ENCODE data around the gene ANTKMT. TPM values are rescaled to one million over a fixed set of nuclear protein-coding genes. Genes with fewer than 3 reads are reported as not detected.

The ANTKMT gene
- total and polyA plus RNA-seq, 2 of the 4 experiments (the other 2 are of a cell fraction), result 7.3 to 16.2 TPM

- Histone ChIP-seq H3K36me3 (ENCODE audit: control insufficient read depth, insufficient read depth, low read length) (no peaks in the 10 kb centered on the region), H2AFZ (replicated peaks; ENCODE audit: low read length, poor library complexity) (no peak overlapping the region), H3K4ac (ENCODE audit: low read depth, low read length) (no peak overlapping the region), H2BK5ac (ENCODE audit: low read depth, low read length, poor library complexity, severe bottlenecking) (no peak overlapping the region), H3K27me3 (ENCODE audit: control insufficient read depth, insufficient read depth, low read length) (peaks cover 57% of the 10 kb centered on the region), H3K4me1 (ENCODE audit: control insufficient read depth, insufficient read depth, low read length) (peaks cover 5% of the 10 kb centered on the region; the same call in 1 of the 2 replicates), H3K4me3 (ENCODE audit: insufficient read depth, low read depth, low read length) (no peak overlapping the region), H3K9ac (ENCODE audit: low read depth, low read length) (no peak overlapping the region), H2BK120ac (ENCODE audit: low read depth, low read length) (no peak overlapping the region), H3K23ac (ENCODE audit: low read depth, low read length) (no peak overlapping the region), H3K79me1 (ENCODE audit: low read depth in 1 of 2, low read length in 2 of 2) (no peaks in the 10 kb centered on the region), H3K14ac (replicated peaks; ENCODE audit: low read depth, low read length) (no peak overlapping the region), H3K4me2 (ENCODE audit: low read depth, low read length) (no peak overlapping the region), H3K56ac (ENCODE audit: extremely low read depth, insufficient read depth, low read length) (no peak overlapping the region), H2BK15ac (ENCODE audit: low read depth, low read length) (no peak overlapping the region), H3K9me1 (ENCODE audit: insufficient read depth, low read length) (no peaks in the 10 kb centered on the region), H4K20me1 (ENCODE audit: insufficient read depth, low read length) (peaks cover 18% of the 10 kb centered on the region; the same call in 1 of the 2 replicates), H4K8ac (ENCODE audit: low read depth in 2 of 2, low read length in 2 of 2) (no peak overlapping the region), H2AK5ac (ENCODE audit: low read depth, low read length) (no peak overlapping the region), H4K91ac (ENCODE audit: insufficient read depth, low read depth, low read length) (no peak overlapping the region), H2AK9ac (replicated peaks; ENCODE audit: low read depth, low read length, poor library complexity) (no peak overlapping the region), H3K9me3 (ENCODE audit: control insufficient read depth, insufficient read depth, low read length) (no peaks in the 10 kb centered on the region), H3K18ac (ENCODE audit: low read depth, low read length) (no peak overlapping the region), H4K5ac (ENCODE audit: low read depth, low read length) (no peak overlapping the region), H3K27ac (ENCODE audit: insufficient read depth, low read length) (no peak overlapping the region), H2BK20ac (ENCODE audit: low read depth, low read length) (no peak overlapping the region)
- dilution Hi-C loops (cut with HindIII; ENCODE audit: low sequenced_read_pairs, unreplicated experiment), result no loop called here
- ChIA-PET CTCF (no interaction called here), POLR2A (ENCODE audit: unreplicated experiment) (no interaction called here)
- ATAC-seq (ENCODE audit: low read depth) (no peak), DNase-seq (no peak)
- WGBS, 2 experiments (ENCODE audit: extremely low coverage in 2 of 2, insufficient read length in 1 of 2), result 10% methylated on average over 16 of the region's 49 CpGs; no CpG with 5 or more reads in 1 of the 2 experiments
- in situ Hi-C loops (cut with MboI; ENCODE audit: low sequenced_read_pairs), result loop anchor here (25.0 kb wide), 1 partner anchor 356 kb away; the partner anchor contains the start of gene SSTR5
- no TSS peak for BruUV-seq (replicated peaks)
- intact Hi-C loops (cut with micrococcal nuclease), result no loop called here
- TF ChIP-seq CEBPB (IDR thresholded peaks at IDR 0.05; ENCODE audit: low read depth, low read length) (no peak), CHD1 (IDR thresholded peaks at IDR 0.05; ENCODE audit: low read depth, low read length) (no peak), RAD21 (IDR thresholded peaks at IDR 0.05; ENCODE audit: low read length) (no peak), POLR2A (IDR thresholded peaks at IDR 0.05; ENCODE audit: low read depth, low read length) (no peak), MAZ (IDR thresholded peaks at IDR 0.05; ENCODE audit: borderline replicate concordance, low read depth, low read length) (no peak), BHLHE40 (IDR thresholded peaks at IDR 0.05; ENCODE audit: low read depth, low read length) (no peak), ELK1 (IDR thresholded peaks at IDR 0.05; ENCODE audit: borderline replicate concordance, low read depth, low read length) (no peak), SMC3 (IDR thresholded peaks at IDR 0.05; ENCODE audit: low read depth, low read length) (no peak), FOS (IDR thresholded peaks at IDR 0.05; ENCODE audit: low read depth, low read length) (no peak), MAFK (IDR thresholded peaks at IDR 0.05; ENCODE audit: low read depth, low read length) (no peak)
- TF ChIP-seq, protein P1, sequence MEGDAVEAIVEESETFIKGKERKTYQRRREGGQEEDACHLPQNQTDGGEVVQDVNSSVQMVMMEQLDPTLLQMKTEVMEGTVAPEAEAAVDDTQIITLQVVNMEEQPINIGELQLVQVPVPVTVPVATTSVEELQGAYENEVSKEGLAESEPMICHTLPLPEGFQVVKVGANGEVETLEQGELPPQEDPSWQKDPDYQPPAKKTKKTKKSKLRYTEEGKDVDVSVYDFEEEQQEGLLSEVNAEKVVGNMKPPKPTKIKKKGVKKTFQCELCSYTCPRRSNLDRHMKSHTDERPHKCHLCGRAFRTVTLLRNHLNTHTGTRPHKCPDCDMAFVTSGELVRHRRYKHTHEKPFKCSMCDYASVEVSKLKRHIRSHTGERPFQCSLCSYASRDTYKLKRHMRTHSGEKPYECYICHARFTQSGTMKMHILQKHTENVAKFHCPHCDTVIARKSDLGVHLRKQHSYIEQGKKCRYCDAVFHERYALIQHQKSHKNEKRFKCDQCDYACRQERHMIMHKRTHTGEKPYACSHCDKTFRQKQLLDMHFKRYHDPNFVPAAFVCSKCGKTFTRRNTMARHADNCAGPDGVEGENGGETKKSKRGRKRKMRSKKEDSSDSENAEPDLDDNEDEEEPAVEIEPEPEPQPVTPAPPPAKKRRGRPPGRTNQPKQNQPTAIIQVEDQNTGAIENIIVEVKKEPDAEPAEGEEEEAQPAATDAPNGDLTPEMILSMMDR (conservative IDR thresholded peaks at IDR 0.05; ENCODE audit: low read depth, low read length), result no peak
Observed at GRCh38 chr16:706189-707061, 14.5 kb upstream of the ANTKMT start.

All from IMR-90 (cell line).